NOMO-1 (cell line): ENCODE data around the gene CCDC9B.
A peak's percentile ranks its signal among the peaks of the same experiment; 100 is the strongest.

ENCODE experiments used
- DNase-seq, 2 experiments: peaks; one replicate each; lab custom pipeline; 2025; ENCODE audit not compliant: unreplicated experiment in 2 of 2; lab: John Stamatoyannopoulos, UW

CCDC9B gene

DNA sequence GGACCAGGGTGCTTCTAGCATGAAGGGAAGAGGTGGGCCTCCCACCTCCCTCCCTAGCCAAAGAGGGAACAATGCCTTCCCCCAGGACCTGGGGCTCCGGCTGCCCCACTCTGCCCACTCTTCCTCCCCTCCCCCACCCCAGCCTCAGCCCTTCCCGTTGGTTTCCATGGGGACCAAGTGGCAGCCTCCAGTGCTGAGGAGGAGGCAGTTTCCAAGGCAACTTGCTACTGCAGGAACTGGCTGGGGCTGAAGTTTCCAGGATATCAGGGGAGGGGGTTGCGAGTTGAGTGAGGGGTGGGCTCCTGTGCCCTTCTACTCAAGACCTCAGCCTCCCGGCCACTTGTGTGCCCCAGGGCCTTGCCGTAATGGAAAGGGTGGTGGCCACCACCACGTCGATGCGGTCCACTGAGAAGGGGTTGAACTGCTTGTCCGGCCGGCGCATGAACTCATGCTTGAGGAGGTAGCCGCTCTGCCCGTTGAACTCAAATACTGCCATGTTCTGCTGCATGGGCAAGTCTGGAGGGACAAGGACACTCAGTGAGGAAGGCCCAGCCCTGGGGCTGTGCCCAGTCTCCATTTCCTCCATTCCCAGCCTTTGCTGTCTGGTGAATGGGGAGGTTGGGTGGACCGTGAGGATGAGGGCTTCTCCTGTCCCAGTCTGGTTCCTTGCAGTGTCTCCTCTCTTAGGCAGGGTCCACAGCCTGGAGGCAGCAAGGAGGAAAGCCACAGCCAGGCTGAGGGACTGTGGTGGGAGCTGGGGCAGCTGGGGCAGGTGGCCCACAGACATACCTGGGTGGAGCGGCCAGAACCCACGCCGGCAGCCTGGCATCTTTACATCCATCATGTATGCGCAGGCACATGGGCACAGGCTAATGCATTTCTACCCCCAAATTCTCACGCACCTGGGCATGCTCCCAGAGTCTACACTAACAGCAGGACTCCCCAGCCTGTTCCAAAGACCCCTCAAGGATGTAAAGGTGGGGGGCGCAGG is 46.5 kb downstream of the CCDC9B start:
- DNase-seq: no peak

DNA sequence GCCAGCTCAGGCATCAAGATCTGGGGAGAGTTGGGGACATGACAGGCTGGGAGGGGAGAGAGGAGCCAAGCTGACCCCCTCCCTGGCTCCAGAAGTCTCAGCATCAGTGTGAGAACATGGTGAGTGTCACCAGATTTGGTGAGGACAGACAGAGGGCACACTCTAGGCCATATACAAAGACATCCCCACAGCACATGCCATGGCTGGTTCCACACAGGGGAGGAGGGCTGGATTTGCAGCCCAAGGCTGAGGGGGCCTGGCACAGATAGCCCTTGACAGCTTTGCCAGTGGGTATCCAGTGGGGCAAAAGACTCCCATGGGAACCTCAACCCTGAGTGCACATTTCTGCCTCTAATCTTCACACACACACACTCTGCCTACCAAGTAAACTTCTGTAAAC is 47.7 kb downstream of the CCDC9B start:
- no peak for DNase-seq

DNA sequence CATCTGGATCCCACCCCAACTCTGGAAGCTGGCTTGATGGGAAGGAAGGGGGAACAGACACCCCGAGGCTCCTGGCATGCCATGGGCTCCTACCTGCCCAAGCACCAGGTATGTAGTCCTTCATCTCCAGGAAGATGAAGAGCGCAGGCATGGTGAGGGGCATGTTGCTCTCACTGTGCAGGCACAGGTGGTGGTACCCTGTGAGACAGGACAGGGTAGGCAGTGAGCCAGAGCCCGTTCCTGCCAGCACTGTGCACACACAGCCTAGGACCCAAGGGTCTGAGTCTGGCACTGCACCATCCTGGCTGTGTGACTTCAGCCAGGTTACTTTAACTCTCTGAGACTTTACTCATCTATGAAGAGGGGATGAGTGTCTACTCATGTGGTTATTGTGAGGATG is 48.5 kb downstream of the CCDC9B start:
- no peak for DNase-seq

DNA sequence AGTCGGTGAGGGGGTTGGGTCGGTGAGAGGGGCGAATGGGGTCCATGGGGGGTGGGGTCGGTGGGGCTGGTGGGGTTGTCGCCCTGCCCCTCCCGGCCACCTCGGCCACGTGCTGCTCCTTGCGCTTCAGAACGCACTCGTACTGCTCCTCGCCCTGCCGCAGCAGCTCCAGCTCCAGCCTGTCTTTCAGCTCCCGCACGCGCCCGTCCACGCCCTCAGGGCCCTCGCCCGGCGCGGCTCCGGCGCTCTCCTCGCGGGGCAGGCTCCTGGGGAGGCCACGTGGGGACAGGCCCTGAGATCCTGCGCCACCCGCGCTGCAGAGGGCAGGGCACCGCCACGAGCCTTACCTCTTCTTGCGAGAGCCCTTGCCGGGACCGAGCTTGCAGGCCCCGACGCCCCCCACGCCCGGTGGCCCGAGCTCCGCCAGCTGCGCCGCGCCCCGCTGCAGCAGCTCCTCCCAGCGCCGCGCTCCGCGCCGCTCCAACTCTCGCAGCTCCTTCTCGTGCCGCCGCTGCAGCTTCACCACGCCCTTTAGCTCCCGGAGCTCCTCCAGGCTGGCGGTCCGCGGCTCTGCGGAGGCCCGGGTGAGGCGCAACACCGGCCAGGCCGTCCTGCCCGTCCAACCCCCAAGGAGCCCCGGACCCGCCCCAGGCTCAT is 49.7 kb downstream of the CCDC9B start:
- DNase-seq: no peak

DNA sequence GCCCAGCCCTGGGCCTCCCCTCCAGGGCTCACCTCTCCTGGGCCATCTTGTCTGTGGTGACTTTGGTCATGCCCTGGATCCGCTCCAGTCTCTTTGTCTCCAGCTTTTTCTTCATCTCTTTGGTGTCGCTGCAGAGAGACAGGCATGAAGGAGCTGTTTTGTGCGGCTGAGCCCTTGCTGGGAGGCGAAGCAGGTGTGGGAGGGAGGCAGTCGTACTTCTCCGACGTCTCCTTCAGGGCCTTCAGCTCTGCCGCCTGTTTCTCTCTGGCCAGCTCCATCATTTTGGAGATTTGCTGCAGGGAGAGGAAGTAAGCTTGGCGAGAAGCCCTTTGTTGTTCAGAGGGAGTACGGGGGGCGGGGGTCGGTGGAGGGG is 50.2 kb downstream of the CCDC9B start:
- DNase-seq: no peak

DNA sequence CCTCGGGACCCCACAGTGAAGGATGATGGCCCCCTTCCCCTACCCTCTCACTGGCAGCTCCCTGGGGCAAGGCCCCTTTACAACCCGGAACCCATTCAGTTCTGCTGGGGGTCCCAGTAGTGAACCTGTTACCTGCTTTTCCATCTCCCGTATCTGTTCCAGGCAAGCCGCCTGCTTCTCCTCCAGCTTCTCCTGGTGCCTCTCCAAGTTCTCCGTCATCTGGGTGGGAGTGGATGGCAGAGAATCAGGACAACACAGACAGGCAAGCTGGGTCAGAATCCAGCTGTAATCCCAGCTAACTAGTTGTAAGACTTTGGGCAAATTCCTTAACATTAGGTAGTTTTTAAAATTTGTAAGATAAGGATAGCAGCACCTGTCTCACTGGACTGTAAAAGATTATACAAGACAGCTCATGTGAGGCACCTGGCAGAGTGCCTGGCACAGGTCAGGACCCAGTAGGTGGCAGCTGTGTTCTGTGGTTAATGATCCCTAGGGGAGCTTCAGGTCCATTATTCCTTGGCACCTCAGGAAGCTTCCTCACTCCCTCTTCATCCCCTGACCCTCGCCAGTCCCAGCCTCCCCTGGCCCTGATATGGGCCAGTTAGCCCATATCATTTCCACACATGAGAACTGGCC is 51.5 kb downstream of the CCDC9B start:
- no peak for DNase-seq

DNA sequence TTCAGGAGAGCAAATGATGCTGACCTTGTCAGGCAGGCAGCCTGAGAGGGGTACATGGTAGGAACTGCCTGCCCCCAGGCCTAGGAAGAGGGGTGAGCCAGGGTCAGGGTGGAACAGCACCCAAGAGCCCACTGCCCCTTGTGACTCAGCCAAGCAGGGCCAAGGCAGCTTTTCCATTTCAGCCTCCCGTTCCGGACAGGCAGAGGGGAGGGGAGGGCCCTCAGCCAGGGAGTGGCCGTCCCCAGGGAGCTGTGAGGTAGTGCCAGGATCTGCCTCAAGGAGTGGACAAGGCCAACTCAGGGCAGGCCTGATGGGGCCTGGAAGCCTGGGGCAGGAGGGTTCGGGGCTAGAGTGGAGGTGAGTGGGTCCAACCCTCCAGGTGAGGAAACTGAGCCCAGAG is 52.8 kb downstream of the CCDC9B start:
- no peak for DNase-seq

DNA sequence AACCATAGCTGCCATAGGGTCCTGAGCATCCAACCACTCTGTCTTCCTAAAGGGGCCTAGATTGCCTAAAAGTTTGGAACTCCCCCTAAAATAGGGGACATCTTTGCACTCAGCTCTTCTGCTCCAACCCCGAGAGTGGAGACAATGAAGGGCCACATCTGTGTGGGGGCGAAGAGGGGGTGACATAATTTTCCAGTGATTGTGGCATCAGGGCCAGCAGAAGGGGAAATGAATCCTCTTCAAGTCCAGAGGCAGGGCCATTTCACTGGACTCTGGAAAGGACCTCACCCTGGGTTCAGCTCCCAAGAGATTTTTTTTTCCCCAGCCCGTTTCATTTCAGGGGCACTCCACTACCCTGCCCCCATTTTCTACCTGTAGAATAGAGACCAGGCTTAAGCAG is 53.2 kb downstream of the CCDC9B start:
- no peak for DNase-seq

DNA sequence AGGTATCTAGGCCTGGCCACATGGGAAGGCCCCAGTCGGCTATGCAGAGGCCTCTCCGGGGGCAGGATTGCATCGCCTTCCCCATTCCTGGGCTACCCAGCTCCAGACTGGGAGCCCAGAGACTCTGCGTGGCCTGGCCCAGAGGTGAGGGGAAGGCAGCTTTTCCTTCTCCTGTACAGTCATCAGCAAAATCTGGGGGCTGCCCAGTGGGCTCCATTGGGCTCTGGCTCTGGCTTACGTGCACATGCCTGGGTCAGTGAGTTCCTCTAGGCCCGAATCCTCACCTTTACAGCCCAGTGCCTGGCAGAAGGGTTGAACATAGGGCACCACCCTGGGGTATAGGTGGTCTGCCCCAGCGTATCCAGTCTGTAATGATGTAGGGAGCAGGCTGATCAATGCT is 53.9 kb downstream of the CCDC9B start:
- DNase-seq: no peak

DNA sequence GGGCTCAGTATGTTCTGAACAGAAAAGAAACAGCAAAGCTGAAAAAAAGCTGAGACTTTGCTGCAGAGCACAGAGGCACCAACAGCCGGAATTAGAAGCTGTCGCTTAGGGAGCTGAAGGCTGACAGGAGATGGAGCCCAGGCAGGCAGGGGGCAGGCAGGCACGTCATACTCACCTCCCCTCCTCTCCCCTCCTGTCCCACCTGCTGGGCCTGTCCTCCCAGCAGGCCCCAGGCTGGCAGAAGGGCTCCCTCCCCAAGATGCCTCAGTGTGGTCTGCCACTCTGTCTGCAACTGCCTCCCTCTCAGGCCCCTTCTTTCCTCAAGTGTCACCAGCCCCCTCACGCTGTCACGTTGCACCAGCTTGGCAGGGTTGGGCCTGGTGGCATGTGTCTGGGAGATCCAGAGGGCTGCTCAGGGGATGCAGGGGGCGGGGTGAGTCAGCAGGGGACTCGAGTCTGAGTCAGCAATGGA is 54.6 kb downstream of the CCDC9B start:
- no peak for DNase-seq

DNA sequence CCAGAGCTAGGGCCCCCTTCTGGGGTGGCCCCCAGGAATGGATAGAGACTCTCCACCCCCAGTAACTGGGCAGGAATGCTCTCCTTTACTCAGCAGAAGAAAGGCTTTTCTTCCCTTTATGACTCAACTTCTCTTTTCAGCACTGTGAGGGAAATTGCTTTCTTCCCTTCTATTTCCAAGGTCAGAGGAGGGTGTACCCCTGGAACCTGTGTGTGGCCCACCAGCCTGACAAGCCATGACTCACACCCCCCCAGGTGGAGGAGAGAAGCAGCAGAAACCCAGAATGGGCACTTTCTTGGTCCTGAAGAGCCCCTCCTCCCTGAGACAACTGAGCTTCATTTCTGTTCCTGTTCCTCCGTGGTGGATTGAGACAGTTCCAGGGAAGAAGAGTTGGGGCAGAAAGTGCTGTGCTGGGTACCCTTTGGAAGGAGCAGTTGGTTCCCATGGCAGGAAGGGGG is 55.2 kb downstream of the CCDC9B start:
- no peak for DNase-seq

DNA sequence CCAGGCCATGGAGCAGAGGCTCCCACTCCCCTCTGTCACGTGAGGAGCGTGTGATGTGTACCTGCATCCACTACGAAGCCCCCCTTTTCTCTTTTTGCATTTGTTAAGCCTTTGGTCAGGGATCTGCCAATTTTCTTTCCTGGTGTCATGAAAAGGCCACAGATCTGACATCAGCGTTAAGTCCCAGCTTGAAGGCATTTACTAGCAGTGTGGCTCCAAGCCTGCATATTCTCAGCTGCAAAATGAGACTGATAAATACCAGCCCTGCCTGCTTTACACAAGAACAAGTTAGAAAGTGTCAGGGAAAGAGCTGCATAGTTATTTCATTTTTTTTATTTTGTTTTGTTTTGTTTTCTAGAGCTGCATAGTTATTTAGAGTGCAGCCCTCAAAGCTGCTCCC is 55.6 kb downstream of the CCDC9B start:
- no peak for DNase-seq

DNA sequence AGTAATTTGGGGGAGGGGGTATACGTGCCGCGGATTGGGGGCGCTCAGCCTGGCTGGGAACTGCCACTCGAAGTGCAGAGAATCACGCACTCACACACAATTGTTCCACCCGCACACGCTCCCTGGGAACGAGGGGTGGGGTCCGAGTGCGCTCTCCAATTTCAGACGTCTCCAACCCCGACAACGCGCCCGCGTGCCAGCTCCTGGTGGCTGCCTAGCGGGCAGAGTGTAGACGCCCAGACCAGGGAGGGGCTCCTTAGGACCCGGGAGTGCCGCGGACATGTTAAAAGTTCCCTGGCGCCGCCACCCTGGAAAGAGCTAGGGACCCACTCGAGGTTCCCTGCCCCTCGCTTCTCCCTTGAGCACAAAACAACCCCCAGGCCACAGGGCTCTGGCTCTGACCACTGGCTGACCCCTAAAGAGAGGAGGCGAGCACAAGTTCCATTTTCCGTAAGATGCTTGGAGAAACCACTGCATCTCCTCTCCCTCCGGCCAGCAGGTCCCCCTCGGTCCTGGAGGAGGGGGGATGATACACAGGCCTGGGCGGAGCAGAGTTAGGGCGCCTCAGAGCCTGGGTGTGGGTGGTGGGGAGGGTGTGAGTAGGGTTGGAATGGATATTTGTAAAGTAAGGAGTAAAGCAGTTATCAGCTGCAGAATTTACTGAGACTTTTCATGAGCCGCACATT is 57.0 kb downstream of the CCDC9B start:
- no peak for DNase-seq

DNA sequence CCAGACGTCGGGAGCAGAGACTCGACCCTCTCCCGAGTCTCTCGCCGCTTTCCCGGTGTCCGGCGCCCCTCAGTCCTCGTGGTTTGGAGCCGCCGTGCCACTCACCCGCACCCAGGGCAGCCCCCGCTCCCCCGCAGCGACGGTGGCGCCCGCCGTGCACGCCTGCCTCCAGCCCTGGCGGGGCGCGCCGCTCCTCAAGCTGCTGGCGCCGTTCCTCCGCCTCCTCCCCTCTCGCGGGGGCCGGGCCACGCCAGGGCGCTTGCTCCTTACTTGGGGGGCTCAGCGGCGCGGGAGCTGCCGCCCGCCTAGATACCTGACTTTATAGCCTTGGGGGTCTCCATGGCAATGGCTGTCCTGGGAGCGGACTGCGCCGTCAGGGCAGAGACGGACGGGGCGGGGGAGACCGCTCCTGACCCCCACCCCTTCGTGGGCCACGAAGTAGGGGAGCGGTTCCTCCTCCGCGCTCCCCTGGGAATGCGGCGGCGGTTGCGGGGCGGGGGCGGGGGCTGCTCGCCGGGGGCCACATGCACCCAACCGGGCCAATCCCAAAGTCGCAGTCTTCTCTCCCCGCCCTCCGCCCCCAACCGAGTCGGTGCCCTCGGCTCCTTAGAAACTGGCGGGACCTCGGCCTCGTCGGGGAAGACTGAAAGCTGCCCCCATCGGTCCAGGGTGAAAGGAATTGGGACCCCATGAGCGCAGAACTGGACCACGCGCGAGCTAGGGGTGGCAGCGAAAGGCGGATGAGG is 57.7 kb downstream of the CCDC9B start, which contains the start of gene ANKRD63:
Gene ANKRD63, minus strand, starts transcription at position 196 of the 746 bp plus-strand sequence. CDS start 478 bp downstream, outside the sequence.
- DNase-seq: peak; percentile 26 to 30

DNA sequence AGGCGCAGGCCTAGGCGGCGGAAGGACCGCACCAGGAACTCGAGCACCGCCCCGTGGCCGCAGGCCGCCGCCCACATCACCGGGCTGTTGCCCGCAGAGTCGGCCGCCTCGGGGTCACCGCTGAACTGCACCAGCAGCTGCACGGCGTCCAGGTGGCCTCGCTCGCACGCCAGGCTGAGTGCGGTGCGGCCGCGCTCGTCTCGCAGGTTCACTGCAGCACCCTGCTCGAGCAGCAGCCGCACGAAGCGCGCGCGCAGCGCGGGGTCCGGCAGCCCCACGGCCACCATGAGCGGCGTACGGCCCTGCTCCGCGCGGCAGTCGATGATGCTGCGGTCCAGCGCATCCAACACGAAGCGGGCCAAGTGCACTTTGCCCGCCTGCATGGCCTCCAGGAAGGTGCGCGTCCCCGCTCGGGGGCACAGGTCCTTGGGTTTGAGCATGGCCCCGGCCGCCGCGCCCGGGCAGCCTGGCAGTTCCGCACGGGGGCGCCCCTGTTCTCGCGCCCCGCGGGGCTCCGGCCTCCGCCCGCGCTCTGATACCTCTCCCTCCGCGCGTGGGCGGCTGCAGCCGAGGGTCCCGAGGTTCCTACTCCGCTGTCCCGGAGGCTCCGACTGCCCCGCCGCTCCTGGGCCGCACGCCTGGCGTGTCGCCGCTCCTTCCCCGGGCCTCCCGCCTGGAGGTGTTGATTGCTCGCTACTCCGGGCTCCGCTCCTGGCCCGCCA is 58.4 kb downstream of the CCDC9B start:
- DNase-seq: peak; percentile 32 to 64

DNA sequence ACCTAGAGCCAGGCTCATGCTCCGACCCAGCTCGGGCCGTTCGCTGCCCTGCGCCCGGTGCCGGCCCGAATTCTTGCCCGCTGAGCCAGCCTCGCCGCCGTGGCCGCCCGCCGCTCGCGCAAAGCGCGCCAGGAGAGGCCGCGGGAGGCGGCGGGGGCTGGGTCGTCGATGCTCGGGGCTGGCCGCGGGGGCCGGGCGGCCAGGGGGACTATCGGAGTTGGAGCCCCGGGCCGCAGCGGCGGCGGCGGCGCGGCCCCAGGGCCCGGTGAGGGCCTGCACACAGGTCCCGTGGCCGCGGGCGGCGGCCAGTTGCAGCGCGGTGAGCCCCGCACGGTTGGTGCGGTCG is 59.0 kb downstream of the CCDC9B start:
- no peak for DNase-seq
